H7 (cell line): Measurements from ENCODE around the gene EVL. TPM values are rescaled to one million over a fixed set of nuclear protein-coding genes. Genes with fewer than 3 reads are reported as not detected.
A peak's percentile ranks its signal among the peaks of the same experiment; 100 is the strongest.

Experiments
- DNase-seq: peaks from one replicate; pipeline ENCODE4 v3.0.0; 2012
- H3K27me3 ChIP-seq: 2 replicates; pipeline ENCODE4 v1.6.0; 2011; ENCODE audit warnings: mild to moderate bottlenecking, low read length; ENCODE audit not compliant: control insufficient read depth, insufficient read depth
- H3K36me3 ChIP-seq: replicated peaks from 2 replicates; pipeline ENCODE4 v1.5.1; 2011; ENCODE audit warnings: low read length; ENCODE audit not compliant: control insufficient read depth, insufficient read depth
- H3K4me3 ChIP-seq: 2 replicates; pipeline ENCODE4 v1.5.1; 2011; ENCODE audit warnings: low read depth, mild to moderate bottlenecking, control low read depth, low read length, moderate library complexity; ENCODE audit not compliant: insufficient read depth
- total RNA-seq: library from RNA; depleted of rRNA; stranded (reverse); fragments of >200 nt; shearing (Covaris generic); gene quantifications from 2 replicates; pipeline ENCODE4 v1.2.3, GENCODE V29; 2014

EVL gene
- total RNA-seq, 1 experiment from 2014 or later, result 38.9 TPM

- Histone ChIP-seq H3K36me3 (no peaks in the 10 kb centered on the region), H3K27me3 (no peaks in the 10 kb centered on the region), H3K4me3 (no peak overlapping the region)
- peak; percentile 77 for DNase-seq
These were observed 13.9 kb downstream of the EVL start for GRCh38 chr14:100078997-100079725.

GRCh38 chr14:100079726-100080005 lies 14.4 kb downstream of the EVL start:
- H3K36me3 ChIP-seq, result no peaks in the 10 kb centered on the region; the same call in 1 of the 2 replicates
- no peaks in the 10 kb centered on the region for H3K27me3 ChIP-seq
- no peak overlapping the region for H3K4me3 ChIP-seq
- no peak for DNase-seq

GRCh38 chr14:100080206-100080605 lies 15.0 kb downstream of the EVL start:
- Histone ChIP-seq H3K36me3 (no peaks in the 10 kb centered on the region; the same call in 1 of the 2 replicates), H3K27me3 (no peaks in the 10 kb centered on the region), H3K4me3 (no peak overlapping the region)
- DNase-seq, result no peak

- Histone ChIP-seq H3K27me3 (no peaks in the 10 kb centered on the region), H3K36me3 (no peaks in the 10 kb centered on the region; the same call in 1 of the 2 replicates), H3K4me3 (no peak overlapping the region)
- no peak for DNase-seq
These were observed 16.9 kb downstream of the EVL start for GRCh38 chr14:100081997-100082625.

- DNase-seq, result no peak
- Histone ChIP-seq H3K27me3 (no peaks in the 10 kb centered on the region), H3K36me3 (no peaks in the 10 kb centered on the region; the same call in 1 of the 2 replicates), H3K4me3 (no peak overlapping the region)
These were observed 17.5 kb downstream of the EVL start for GRCh38 chr14:100082723-100083122.

- no peaks in the 10 kb centered on the region; the same call in 1 of the 2 replicates for H3K36me3 ChIP-seq
- no peaks in the 10 kb centered on the region for H3K27me3 ChIP-seq
- no peak overlapping the region for H3K4me3 ChIP-seq
- DNase-seq, result no peak
These were observed 18.5 kb downstream of the EVL start for GRCh38 chr14:100083706-100084105.

- no peak overlapping the region for H3K4me3 ChIP-seq
- DNase-seq, result no peak
- no peaks in the 10 kb centered on the region for H3K27me3 ChIP-seq
- H3K36me3 ChIP-seq, result no peaks in the 10 kb centered on the region; the same call in 1 of the 2 replicates
These were observed 19.4 kb downstream of the EVL start for GRCh38 chr14:100084591-100084990.

- DNase-seq, result no peak
- H3K36me3 ChIP-seq, result no peaks in the 10 kb centered on the region; the same call in 1 of the 2 replicates
- no peaks in the 10 kb centered on the region for H3K27me3 ChIP-seq
- no peak overlapping the region for H3K4me3 ChIP-seq
These were observed 20.2 kb downstream of the EVL start for GRCh38 chr14:100085462-100085861.

- no peaks in the 10 kb centered on the region for H3K27me3 ChIP-seq
- H3K4me3 ChIP-seq, result no peak overlapping the region
- DNase-seq, result no peak
- H3K36me3 ChIP-seq, result no peaks in the 10 kb centered on the region; the same call in 1 of the 2 replicates
These were observed 21.1 kb downstream of the EVL start for GRCh38 chr14:100086361-100086760.

- H3K36me3 ChIP-seq, result no peaks in the 10 kb centered on the region; the same call in 1 of the 2 replicates
- no peaks in the 10 kb centered on the region for H3K27me3 ChIP-seq
- DNase-seq, result no peak
- no peak overlapping the region for H3K4me3 ChIP-seq
These were observed 23.0 kb downstream of the EVL start for GRCh38 chr14:100088226-100088625.

GRCh38 chr14:100091386-100091785 lies 26.2 kb downstream of the EVL start:
- no peak overlapping the region for H3K4me3 ChIP-seq
- no peaks in the 10 kb centered on the region for H3K36me3 ChIP-seq
- H3K27me3 ChIP-seq, result no peaks in the 10 kb centered on the region
- no peak for DNase-seq

- DNase-seq, result no peak
- Histone ChIP-seq H3K36me3 (no peaks in the 10 kb centered on the region; the same call in 1 of the 2 replicates), H3K4me3 (no peak overlapping the region), H3K27me3 (no peaks in the 10 kb centered on the region)
These were observed 27.6 kb downstream of the EVL start for GRCh38 chr14:100092832-100093231.

- H3K27me3 ChIP-seq, result no peaks in the 10 kb centered on the region
- no peaks in the 10 kb centered on the region; the same call in 1 of the 2 replicates for H3K36me3 ChIP-seq
- no peak overlapping the region for H3K4me3 ChIP-seq
- no peak for DNase-seq
These were observed 28.1 kb downstream of the EVL start for GRCh38 chr14:100093319-100093718.

GRCh38 chr14:100096656-100097055 lies 31.4 kb downstream of the EVL start:
- no peak overlapping the region for H3K4me3 ChIP-seq
- H3K36me3 ChIP-seq, result no peaks in the 10 kb centered on the region; the same call in 1 of the 2 replicates
- DNase-seq, result no peak
- no peaks in the 10 kb centered on the region for H3K27me3 ChIP-seq

GRCh38 chr14:100098171-100098570 lies 32.9 kb downstream of the EVL start:
- Histone ChIP-seq H3K36me3 (no peaks in the 10 kb centered on the region; the same call in 1 of the 2 replicates), H3K27me3 (no peaks in the 10 kb centered on the region), H3K4me3 (no peak overlapping the region)
- no peak for DNase-seq
